ENCODE measurements around the gene NES.

DNA sequence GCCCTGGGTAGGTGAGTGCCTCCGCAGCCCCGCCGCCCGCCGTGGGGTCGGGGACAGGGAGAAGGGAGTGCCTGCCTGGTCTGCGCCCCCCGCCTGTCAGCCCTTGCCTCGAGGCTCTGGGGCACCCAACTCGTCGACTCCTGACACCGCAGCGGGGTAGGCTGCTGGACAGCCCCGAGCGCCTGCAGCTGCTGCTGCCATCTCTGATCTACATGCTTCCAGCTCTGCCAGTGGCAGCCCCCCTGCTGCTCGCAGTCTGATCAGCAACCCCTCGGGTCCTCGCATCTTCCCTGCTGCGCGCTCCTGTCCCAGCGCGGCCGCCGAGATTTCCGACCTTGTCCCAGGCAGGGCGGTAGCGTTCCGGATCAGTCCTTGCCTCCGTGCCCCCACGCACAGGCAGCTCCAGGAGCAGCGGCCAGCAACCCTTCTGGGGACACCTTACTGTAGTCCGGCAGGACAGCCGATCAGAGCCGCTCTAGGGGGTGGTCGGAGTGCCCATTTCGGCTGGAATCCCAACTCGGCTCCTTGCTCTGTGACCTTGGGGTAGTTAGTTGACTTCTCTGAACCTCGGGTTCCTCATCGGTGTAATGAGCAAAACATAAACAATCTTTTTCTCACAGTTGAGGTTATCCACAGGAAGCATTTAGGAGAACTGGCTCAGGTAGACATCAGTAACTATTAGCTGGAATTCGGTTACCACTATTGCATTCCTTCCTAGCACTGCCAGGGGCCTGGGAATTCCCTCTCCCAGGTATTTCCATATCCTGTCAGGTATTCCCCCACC, 34.8 kb downstream of the NES start:
- no peak for TF ChIP-seq POLR2A (IDR thresholded peaks at IDR 0.05)
- TF ChIP-seq, protein P1, sequence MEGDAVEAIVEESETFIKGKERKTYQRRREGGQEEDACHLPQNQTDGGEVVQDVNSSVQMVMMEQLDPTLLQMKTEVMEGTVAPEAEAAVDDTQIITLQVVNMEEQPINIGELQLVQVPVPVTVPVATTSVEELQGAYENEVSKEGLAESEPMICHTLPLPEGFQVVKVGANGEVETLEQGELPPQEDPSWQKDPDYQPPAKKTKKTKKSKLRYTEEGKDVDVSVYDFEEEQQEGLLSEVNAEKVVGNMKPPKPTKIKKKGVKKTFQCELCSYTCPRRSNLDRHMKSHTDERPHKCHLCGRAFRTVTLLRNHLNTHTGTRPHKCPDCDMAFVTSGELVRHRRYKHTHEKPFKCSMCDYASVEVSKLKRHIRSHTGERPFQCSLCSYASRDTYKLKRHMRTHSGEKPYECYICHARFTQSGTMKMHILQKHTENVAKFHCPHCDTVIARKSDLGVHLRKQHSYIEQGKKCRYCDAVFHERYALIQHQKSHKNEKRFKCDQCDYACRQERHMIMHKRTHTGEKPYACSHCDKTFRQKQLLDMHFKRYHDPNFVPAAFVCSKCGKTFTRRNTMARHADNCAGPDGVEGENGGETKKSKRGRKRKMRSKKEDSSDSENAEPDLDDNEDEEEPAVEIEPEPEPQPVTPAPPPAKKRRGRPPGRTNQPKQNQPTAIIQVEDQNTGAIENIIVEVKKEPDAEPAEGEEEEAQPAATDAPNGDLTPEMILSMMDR (IDR thresholded peaks at IDR 0.05), result no peak
